ENCODE measurements around the gene MAGED4.
"Not testable (repeated sequence)": the region's sequence is repeated elsewhere in the genome, so short reads cannot be mapped to it uniquely, and the experiment has no call there.

MAGED4 gene

GRCh38 chrX:52184440-52185077 lies at the start of gene MAGED4:
TSS of gene MAGED4 (plus strand) at chrX:52184888. CDS start at chrX:52185923, 1,035 bp downstream.
- DNase-seq (ENCODE audit: low read depth): not testable (repeated sequence)

- DNase-seq (ENCODE audit: low read depth): no peak
Observed at GRCh38 chrX:52138830-52139544, 45.7 kb upstream of the MAGED4 start.

- DNase-seq (ENCODE audit: low read depth): no peak
Observed at GRCh38 chrX:52139545-52139895, 45.2 kb upstream of the MAGED4 start.

- DNase-seq (ENCODE audit: low read depth): no peak
Observed at GRCh38 chrX:52140020-52140419, 44.7 kb upstream of the MAGED4 start.

GRCh38 chrX:52150667-52151066 lies 34.0 kb upstream of the MAGED4 start:
- DNase-seq (ENCODE audit: low read depth): not testable (repeated sequence)

GRCh38 chrX:52160140-52160539 lies 24.5 kb upstream of the MAGED4 start:
- not testable (repeated sequence) for DNase-seq (ENCODE audit: low read depth)

GRCh38 chrX:52166840-52167239 lies 17.8 kb upstream of the MAGED4 start:
- DNase-seq (ENCODE audit: low read depth): no peak

GRCh38 chrX:52171055-52171454 lies 13.6 kb upstream of the MAGED4 start:
- DNase-seq (ENCODE audit: low read depth): not testable (repeated sequence)

- DNase-seq (ENCODE audit: low read depth): not testable (repeated sequence)
Observed at GRCh38 chrX:52185078-52185453, 378 bp downstream of the MAGED4 start.

- DNase-seq (ENCODE audit: low read depth): not testable (repeated sequence)
Observed at GRCh38 chrX:52211405-52211804, 26.7 kb downstream of the MAGED4 start.

GRCh38 chrX:52213276-52213675 lies 28.6 kb downstream of the MAGED4 start:
- DNase-seq (ENCODE audit: low read depth): no peak

- no peak for DNase-seq (ENCODE audit: low read depth)
Observed at GRCh38 chrX:52216541-52216940, 31.9 kb downstream of the MAGED4 start.

- DNase-seq (ENCODE audit: low read depth): no peak
Observed at GRCh38 chrX:52217494-52218160, 32.9 kb downstream of the MAGED4 start.

- DNase-seq (ENCODE audit: low read depth): no peak
Observed at GRCh38 chrX:52220936-52221335, 36.2 kb downstream of the MAGED4 start.
